Measurements from ENCODE around the gene ENHO.
A peak's percentile ranks its signal among the peaks of the same experiment; 100 is the strongest.

Gene ENHO

GRCh38 chr9:34502891-34503290, 19.9 kb downstream of the ENHO start:
- no peak for ATAC-seq (replicated peaks)
- H3K27me3 Mint-ChIP-seq = peaks cover 6 to 38% of the 10 kb centered on the region in 2 donors
- no peak overlapping the region for H3K27ac Mint-ChIP-seq
- H3K36me3 Mint-ChIP-seq (ENCODE audit: insufficient read depth) = no peaks in the 10 kb centered on the region
- no peak for DNase-seq
- H3K4me1 Mint-ChIP-seq (ENCODE audit: low read depth in 2 of 2) = no peaks in the 10 kb centered on the region
- H3K4me3 Mint-ChIP-seq = no peak overlapping the region
- no peaks in the 10 kb centered on the region for H3K9me3 Mint-ChIP-seq

GRCh38 chr9:34502471-34502870, 20.3 kb downstream of the ENHO start:
- Mint-ChIP-seq H3K36me3 (ENCODE audit: insufficient read depth) (no peaks in the 10 kb centered on the region), H3K4me1 (ENCODE audit: low read depth in 2 of 2) (no peaks in the 10 kb centered on the region), H3K27me3 (peaks cover 6 to 42% of the 10 kb centered on the region in 2 donors), H3K27ac (no peak overlapping the region), H3K4me3 (no peak overlapping the region), H3K9me3 (no peaks in the 10 kb centered on the region)
- ATAC-seq (replicated peaks) (no peak), DNase-seq (no peak)

DNA sequence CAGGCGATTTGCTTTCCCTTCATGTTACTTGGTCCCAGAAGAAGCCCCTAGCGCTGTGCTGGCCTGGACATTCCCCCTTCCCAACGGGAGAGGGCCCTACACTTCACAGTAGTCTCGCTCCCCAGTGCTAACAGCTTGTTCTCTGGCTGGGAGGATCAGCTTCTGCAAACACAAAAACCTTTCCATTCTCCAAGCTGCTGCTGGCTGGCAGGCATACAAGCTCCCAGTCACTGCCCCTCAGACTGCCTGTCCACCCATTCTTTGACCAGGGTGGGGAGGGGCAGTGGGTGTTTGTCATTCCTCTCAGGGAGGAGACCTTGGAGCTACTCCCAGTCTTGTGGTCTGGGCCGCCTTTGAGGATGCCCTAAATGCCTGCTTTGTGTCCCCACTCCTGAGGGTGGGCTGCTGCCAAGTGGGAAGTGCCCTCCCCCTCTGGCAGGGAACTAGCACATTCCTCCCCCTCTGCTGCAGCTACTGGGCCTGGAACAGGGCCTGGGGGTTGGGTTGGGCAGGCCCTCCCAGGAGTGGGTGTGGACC, 20.8 kb downstream of the ENHO start:
- Mint-ChIP-seq H3K27ac (no peak overlapping the region), H3K9me3 (no peaks in the 10 kb centered on the region), H3K4me3 (no peak overlapping the region), H3K27me3 (peaks cover 6 to 47% of the 10 kb centered on the region in 2 donors), H3K36me3 (ENCODE audit: insufficient read depth) (no peaks in the 10 kb centered on the region), H3K4me1 (ENCODE audit: low read depth in 2 of 2) (no peaks in the 10 kb centered on the region)
- ATAC-seq (replicated peaks) (no peak), DNase-seq (no peak)

DNA sequence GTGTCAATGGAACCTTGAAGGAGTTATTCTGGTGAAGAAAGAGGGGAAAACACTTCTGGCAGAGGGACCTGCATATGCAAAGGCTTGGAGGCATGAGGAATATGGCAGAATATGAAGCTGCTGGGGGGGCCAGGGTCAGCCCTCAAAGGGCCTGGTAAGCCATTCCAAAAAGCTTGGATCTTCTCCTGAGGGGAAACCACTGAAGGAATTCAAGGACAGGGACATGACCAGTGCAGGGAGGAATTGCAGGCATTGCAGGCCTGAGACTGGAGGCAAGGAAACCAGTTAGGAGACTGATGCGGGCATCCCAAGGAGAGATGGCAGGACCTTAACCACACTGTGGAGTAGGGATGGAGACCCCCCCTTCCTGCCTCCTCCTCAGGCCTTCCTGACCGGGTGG, 21.4 kb downstream of the ENHO start:
- Mint-ChIP-seq H3K27ac (no peak overlapping the region), H3K4me3 (no peak overlapping the region), H3K9me3 (no peaks in the 10 kb centered on the region), H3K4me1 (ENCODE audit: low read depth in 2 of 2) (no peaks in the 10 kb centered on the region), H3K27me3 (peaks cover 6 to 48% of the 10 kb centered on the region in 2 donors), H3K36me3 (ENCODE audit: insufficient read depth) (no peaks in the 10 kb centered on the region)
- no peak for ATAC-seq (replicated peaks)
- no peak for DNase-seq

DNA sequence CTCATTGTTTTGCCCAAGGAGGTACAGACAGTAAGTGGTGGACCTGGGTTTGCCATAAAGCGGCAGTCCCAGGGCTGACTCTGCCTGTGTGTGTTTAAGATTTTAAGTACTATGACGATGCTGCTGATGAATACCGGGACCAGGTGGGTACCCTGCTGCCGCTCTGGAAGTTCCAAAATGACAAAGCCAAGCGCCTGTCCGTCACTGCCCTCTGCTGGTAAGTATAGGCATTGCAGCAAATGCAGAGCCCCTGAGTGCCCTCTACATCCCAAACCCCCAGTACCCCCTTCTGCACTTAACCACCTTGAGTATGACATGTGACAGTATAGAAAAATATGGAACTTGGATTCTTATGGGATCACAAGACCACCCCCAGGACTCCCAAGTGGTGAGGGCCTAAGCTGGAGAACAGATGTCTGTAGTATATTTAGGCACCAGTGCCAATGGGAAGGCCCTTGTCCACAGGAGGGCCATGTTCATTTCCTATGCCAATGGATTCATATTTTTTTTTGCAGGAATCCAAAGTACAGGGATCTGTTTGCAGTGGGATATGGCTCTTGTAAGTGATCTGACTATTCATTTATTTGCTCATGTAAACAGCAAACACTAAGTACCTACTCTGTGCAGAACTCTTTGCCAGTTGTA, 22.0 kb downstream of the ENHO start:
- ATAC-seq (replicated peaks) = peak; percentile 78
- Mint-ChIP-seq H3K4me3 (no peak overlapping the region), H3K27ac (no peak overlapping the region), H3K36me3 (ENCODE audit: insufficient read depth) (no peaks in the 10 kb centered on the region), H3K27me3 (peaks cover 6 to 42% of the 10 kb centered on the region in 2 donors), H3K9me3 (no peaks in the 10 kb centered on the region), H3K4me1 (ENCODE audit: low read depth in 2 of 2) (no peaks in the 10 kb centered on the region)
- DNase-seq = peak; percentile 72 to 78 (median 73)

GRCh38 chr9:34499076-34499475, 23.7 kb downstream of the ENHO start:
- Mint-ChIP-seq H3K4me1 (ENCODE audit: low read depth in 2 of 2) (no peaks in the 10 kb centered on the region), H3K36me3 (ENCODE audit: insufficient read depth) (no peaks in the 10 kb centered on the region), H3K9me3 (no peaks in the 10 kb centered on the region), H3K4me3 (no peak overlapping the region), H3K27ac (no peak overlapping the region), H3K27me3 (peaks cover 0 to 37% of the 10 kb centered on the region in 2 donors)
- DNase-seq (no peak), ATAC-seq (replicated peaks) (no peak)

- ATAC-seq (replicated peaks) (no peak), DNase-seq (no peak)
- no peaks in the 10 kb centered on the region for H3K36me3 Mint-ChIP-seq (ENCODE audit: insufficient read depth)
- no peaks in the 10 kb centered on the region for H3K4me1 Mint-ChIP-seq (ENCODE audit: low read depth in 2 of 2)
- H3K4me3 Mint-ChIP-seq = no peak overlapping the region
- peaks cover 0 to 1% of the 10 kb centered on the region in 2 donors for H3K9me3 Mint-ChIP-seq
- no peak overlapping the region for H3K27ac Mint-ChIP-seq
- peaks cover 4 to 37% of the 10 kb centered on the region in 2 donors for H3K27me3 Mint-ChIP-seq
Measured at GRCh38 chr9:34498553-34498952, 24.2 kb downstream of the ENHO start.

GRCh38 chr9:34496149-34496712, 26.6 kb downstream of the ENHO start:
- Mint-ChIP-seq H3K4me1 (ENCODE audit: low read depth in 2 of 2) (no peaks in the 10 kb centered on the region), H3K27me3 (peaks cover 21 to 57% of the 10 kb centered on the region in 2 donors), H3K9me3 (peaks cover 0 to 1% of the 10 kb centered on the region in 2 donors), H3K36me3 (ENCODE audit: insufficient read depth) (no peaks in the 10 kb centered on the region), H3K27ac (no peak overlapping the region), H3K4me3 (no peak overlapping the region)
- ATAC-seq (replicated peaks) (no peak), DNase-seq (no peak)

DNA sequence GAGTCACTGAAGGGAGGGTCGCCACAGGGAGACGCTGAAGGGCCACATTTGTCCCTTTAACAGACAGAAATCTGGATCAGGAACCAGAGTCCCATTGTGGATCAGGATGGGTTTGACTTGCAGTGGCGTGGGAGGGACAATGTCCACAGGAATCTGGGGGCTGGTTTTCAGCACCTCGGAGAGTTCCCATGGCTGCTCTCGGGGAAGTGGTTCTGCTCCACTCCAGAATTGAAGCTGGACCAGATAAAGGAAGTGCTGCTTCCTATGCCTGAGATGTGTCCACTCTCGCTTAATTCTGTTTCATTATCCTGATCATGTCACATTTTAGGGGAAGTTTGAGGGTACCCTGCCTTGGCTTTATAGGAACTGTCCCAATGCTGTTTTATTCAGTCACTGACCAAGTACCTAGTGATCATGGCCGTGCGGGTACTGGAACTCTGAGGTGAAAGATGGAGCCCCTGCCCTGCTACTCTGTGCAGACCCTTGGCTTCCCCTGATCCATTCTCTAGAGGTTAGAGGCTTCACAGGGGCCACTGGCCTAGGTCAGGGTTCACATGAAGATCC, 28.7 kb downstream of the ENHO start:
- peaks cover 0 to 1% of the 10 kb centered on the region in 2 donors for H3K9me3 Mint-ChIP-seq
- H3K4me3 Mint-ChIP-seq = no peak overlapping the region
- peaks cover 39 to 73% of the 10 kb centered on the region in 2 donors for H3K27me3 Mint-ChIP-seq
- no peaks in the 10 kb centered on the region for H3K4me1 Mint-ChIP-seq (ENCODE audit: low read depth in 2 of 2)
- ATAC-seq (replicated peaks) (no peak), DNase-seq (peak in 2 of 3 experiments; percentile 9 to 15)
- H3K36me3 Mint-ChIP-seq (ENCODE audit: insufficient read depth) = no peaks in the 10 kb centered on the region
- H3K27ac Mint-ChIP-seq = no peak overlapping the region

DNA sequence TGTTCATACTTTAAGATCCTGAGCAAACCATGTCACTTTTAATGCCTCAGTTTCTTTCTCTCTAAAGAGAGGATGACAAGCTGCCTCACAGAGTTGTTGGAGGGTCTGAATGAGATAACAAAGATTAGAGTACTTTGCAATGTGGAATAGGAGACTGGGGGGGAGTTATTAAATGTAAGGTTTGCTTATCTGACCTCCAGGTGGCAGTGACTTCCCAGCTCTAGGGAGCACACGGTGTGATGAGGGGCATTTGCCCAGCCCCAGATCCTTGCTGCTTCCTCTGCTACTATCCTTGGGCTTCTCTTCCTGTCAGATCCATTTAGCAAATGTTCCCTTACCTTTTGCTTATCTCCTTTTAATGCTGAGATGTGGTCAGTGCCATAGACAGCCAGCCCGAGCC, 30.7 kb downstream of the ENHO start:
- Mint-ChIP-seq H3K27ac (no peak overlapping the region), H3K27me3 (peaks cover 56 to 84% of the 10 kb centered on the region in 2 donors), H3K36me3 (ENCODE audit: insufficient read depth) (no peaks in the 10 kb centered on the region), H3K4me1 (ENCODE audit: low read depth in 2 of 2) (no peaks in the 10 kb centered on the region), H3K4me3 (no peak overlapping the region), H3K9me3 (peaks cover 0 to 1% of the 10 kb centered on the region in 2 donors)
- DNase-seq (no peak), ATAC-seq (replicated peaks) (no peak)

DNA sequence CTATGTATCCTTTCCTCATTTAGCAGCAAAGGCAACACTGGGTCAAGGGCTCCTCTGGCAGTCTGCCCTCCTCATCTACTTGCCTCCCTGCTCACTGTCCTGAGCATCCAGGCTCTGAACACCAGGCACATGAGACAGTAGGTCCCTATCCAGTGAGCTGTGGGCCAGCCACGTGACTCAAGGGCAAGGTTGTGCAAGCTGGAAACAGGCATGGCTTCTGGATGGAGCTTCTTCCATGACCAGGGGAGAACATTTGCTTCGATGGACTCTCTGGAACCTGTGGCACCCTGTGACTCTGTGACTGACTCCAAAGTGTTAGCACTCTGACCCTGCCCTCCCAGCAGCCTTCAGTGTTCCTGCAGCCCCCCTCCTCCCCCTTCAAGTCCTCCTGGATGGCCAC, 31.2 kb downstream of the ENHO start:
- H3K27ac Mint-ChIP-seq = no peak overlapping the region
- DNase-seq = no peak
- H3K4me1 Mint-ChIP-seq (ENCODE audit: low read depth in 2 of 2) = no peaks in the 10 kb centered on the region
- H3K36me3 Mint-ChIP-seq (ENCODE audit: insufficient read depth) = no peaks in the 10 kb centered on the region
- peaks cover 0 to 1% of the 10 kb centered on the region in 2 donors for H3K9me3 Mint-ChIP-seq
- H3K4me3 Mint-ChIP-seq = no peak overlapping the region
- peaks cover 59 to 85% of the 10 kb centered on the region in 2 donors for H3K27me3 Mint-ChIP-seq
- ATAC-seq (replicated peaks) = no peak

- no peak for ATAC-seq (replicated peaks)
- H3K36me3 Mint-ChIP-seq (ENCODE audit: insufficient read depth) = no peaks in the 10 kb centered on the region
- no peak overlapping the region for H3K27ac Mint-ChIP-seq
- H3K4me3 Mint-ChIP-seq = no peak overlapping the region
- DNase-seq = no peak
- H3K4me1 Mint-ChIP-seq (ENCODE audit: low read depth in 2 of 2) = no peaks in the 10 kb centered on the region
- H3K9me3 Mint-ChIP-seq = peaks cover 0 to 1% of the 10 kb centered on the region in 2 donors
- H3K27me3 Mint-ChIP-seq = peaks cover 62 to 85% of the 10 kb centered on the region in 2 donors
Measured at GRCh38 chr9:34490760-34491159, 32.0 kb downstream of the ENHO start.

DNA sequence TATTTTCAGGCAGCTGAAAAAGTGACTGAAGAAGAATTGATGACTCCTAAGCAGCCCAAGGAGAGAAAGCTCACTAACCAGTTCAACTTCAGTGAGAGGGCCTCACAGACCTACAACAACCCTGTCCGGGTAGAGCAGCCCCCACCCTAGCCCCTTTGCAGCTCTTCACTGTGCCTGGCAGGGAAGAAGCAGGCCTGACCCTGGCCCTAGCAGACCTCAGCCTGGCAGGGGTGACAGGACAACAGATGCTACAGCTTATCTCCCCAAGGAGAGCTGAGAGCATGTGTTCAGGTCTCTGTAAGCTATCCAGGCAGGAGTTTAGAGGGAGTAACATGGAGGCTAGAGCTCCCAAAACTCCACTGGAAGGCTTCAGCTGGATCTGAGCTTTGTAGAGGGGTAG, 32.4 kb downstream of the ENHO start:
- H3K36me3 Mint-ChIP-seq (ENCODE audit: insufficient read depth) = no peaks in the 10 kb centered on the region
- peaks cover 65 to 86% of the 10 kb centered on the region in 2 donors for H3K27me3 Mint-ChIP-seq
- H3K4me3 Mint-ChIP-seq = no peak overlapping the region
- H3K27ac Mint-ChIP-seq = no peak overlapping the region
- DNase-seq = no peak
- peaks cover 0 to 1% of the 10 kb centered on the region in 2 donors for H3K9me3 Mint-ChIP-seq
- no peak for ATAC-seq (replicated peaks)
- no peaks in the 10 kb centered on the region for H3K4me1 Mint-ChIP-seq (ENCODE audit: low read depth in 2 of 2)

DNA sequence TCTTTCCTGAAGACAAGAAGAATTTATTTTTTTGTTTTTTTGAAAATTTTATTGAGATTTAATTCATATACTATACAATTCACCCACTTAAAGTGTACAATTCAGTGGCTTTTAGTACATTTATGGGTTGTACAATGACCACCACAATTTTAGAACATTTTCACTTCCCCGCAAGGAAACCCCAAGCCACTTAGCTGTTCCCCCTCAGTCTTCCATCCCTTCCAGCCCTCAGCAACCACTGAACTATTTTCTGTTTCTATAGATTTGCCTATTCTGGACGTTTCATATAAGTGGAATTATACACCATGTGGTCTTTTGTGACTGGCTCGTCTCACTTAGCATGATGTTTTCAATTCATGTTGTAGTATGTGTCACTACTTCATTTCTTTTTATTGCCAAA, 36.2 kb downstream of the ENHO start:
- peaks cover 54 to 61% of the 10 kb centered on the region in 2 donors for H3K27me3 Mint-ChIP-seq
- no peaks in the 10 kb centered on the region for H3K9me3 Mint-ChIP-seq
- H3K27ac Mint-ChIP-seq = no peak overlapping the region
- H3K36me3 Mint-ChIP-seq (ENCODE audit: insufficient read depth) = no peaks in the 10 kb centered on the region
- no peak overlapping the region for H3K4me3 Mint-ChIP-seq
- DNase-seq = no peak
- no peak for ATAC-seq (replicated peaks)
- no peaks in the 10 kb centered on the region for H3K4me1 Mint-ChIP-seq (ENCODE audit: low read depth in 2 of 2)
